ENCODE data around the gene LPIN3. TPM values are rescaled to one million over a fixed set of nuclear protein-coding genes. Genes with fewer than 3 reads are reported as not detected.

Gene LPIN3
- total RNA-seq, 1 experiment from 2014 or later: 18.5 TPM

GRCh38 chr20:41392871-41393704, 52.5 kb downstream of the LPIN3 start:
- no peaks in the 10 kb centered on the region for H3K36me3 ChIP-seq (ENCODE audit: control insufficient read depth in 1 of 2, insufficient read depth in 2 of 2, low read length in 2 of 2)
- H3K27ac ChIP-seq (ENCODE audit: low read depth, low read length): no peak overlapping the region
- ATAC-seq (no peak), DNase-seq (ENCODE audit: low read depth, low spot score) (no peak)
- H3K9me3 ChIP-seq (ENCODE audit: control insufficient read depth in 1 of 2, insufficient read depth in 1 of 2, low read depth in 1 of 2, low read length in 2 of 2): no peaks in the 10 kb centered on the region
- H3K79me2 ChIP-seq (ENCODE audit: insufficient read depth, low read length): no peaks in the 10 kb centered on the region
- intact Hi-C loops (cut with micrococcal nuclease): no loop called here
- ChIA-PET CTCF (no interaction called here), RAD21 (ENCODE audit: low non-redundant PET in 1 of 2, low total read pairs in 2 of 2, uncharacterized antibody in 2 of 2, unreplicated experiment in 2 of 2) (no interaction called here), POLR2A (no interaction called here)
- H3K9ac ChIP-seq (ENCODE audit: low read length): no peak overlapping the region
- no TSS peak for BruUV-seq (replicated peaks)
- H3K4me2 ChIP-seq (ENCODE audit: low read length): no peak overlapping the region
- no peak overlapping the region for H2AFZ ChIP-seq (ENCODE audit: low read depth, low read length, poor library complexity, severe bottlenecking)
- H4K20me1 ChIP-seq (ENCODE audit: insufficient read depth): no peaks in the 10 kb centered on the region
- no peaks in the 10 kb centered on the region for H3K27me3 ChIP-seq (ENCODE audit: insufficient read depth, low read length)
- H3K4me3 ChIP-seq (replicated peaks in 1 of 2; ENCODE audit: low read depth in 1 of 2, low read length in 2 of 2): no peak overlapping the region
- H3K4me1 ChIP-seq (ENCODE audit: control insufficient read depth in 1 of 2, insufficient read depth in 2 of 2, low read length in 2 of 2): no peaks in the 10 kb centered on the region
- H3K9me2 ChIP-seq (ENCODE audit: insufficient read depth): no peaks in the 10 kb centered on the region
- TF ChIP-seq ELF1 (IDR thresholded peaks at IDR 0.05; ENCODE audit: borderline replicate concordance, low read depth) (no peak), EZH2phosphoT487 (IDR thresholded peaks at IDR 0.05; ENCODE audit: borderline replicate concordance) (no peak), ZFX (IDR thresholded peaks at IDR 0.05) (no peak), EZH2 (IDR thresholded peaks at IDR 0.05) (no peak), SIN3A (IDR thresholded peaks at IDR 0.05; ENCODE audit: low read depth) (no peak), JUND (IDR thresholded peaks at IDR 0.05) (no peak), YY1 (IDR thresholded peaks at IDR 0.05; ENCODE audit: extremely low read depth, insufficient replicate concordance, low read depth, low read length) (no peak), SRF (IDR thresholded peaks at IDR 0.05; ENCODE audit: low read depth) (no peak), CBX3 (IDR thresholded peaks at IDR 0.05; ENCODE audit: low read depth) (no peak)
- TF ChIP-seq, protein P1, sequence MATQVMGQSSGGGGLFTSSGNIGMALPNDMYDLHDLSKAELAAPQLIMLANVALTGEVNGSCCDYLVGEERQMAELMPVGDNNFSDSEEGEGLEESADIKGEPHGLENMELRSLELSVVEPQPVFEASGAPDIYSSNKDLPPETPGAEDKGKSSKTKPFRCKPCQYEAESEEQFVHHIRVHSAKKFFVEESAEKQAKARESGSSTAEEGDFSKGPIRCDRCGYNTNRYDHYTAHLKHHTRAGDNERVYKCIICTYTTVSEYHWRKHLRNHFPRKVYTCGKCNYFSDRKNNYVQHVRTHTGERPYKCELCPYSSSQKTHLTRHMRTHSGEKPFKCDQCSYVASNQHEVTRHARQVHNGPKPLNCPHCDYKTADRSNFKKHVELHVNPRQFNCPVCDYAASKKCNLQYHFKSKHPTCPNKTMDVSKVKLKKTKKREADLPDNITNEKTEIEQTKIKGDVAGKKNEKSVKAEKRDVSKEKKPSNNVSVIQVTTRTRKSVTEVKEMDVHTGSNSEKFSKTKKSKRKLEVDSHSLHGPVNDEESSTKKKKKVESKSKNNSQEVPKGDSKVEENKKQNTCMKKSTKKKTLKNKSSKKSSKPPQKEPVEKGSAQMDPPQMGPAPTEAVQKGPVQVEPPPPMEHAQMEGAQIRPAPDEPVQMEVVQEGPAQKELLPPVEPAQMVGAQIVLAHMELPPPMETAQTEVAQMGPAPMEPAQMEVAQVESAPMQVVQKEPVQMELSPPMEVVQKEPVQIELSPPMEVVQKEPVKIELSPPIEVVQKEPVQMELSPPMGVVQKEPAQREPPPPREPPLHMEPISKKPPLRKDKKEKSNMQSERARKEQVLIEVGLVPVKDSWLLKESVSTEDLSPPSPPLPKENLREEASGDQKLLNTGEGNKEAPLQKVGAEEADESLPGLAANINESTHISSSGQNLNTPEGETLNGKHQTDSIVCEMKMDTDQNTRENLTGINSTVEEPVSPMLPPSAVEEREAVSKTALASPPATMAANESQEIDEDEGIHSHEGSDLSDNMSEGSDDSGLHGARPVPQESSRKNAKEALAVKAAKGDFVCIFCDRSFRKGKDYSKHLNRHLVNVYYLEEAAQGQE (IDR thresholded peaks at IDR 0.05; ENCODE audit: low read depth): no peak
